ENCODE results near the gene FLNC.

FLNC gene

GRCh38 chr7:128879939-128880746, 49.9 kb downstream of the FLNC start:
- DNase-seq: no peak

- no peak for DNase-seq
Observed at GRCh38 chr7:128880791-128881457, 50.7 kb downstream of the FLNC start.

GRCh38 chr7:128881458-128882125, 51.4 kb downstream of the FLNC start:
- DNase-seq: no peak

GRCh38 chr7:128882134-128882533, 51.9 kb downstream of the FLNC start:
- no peak for DNase-seq

DNA sequence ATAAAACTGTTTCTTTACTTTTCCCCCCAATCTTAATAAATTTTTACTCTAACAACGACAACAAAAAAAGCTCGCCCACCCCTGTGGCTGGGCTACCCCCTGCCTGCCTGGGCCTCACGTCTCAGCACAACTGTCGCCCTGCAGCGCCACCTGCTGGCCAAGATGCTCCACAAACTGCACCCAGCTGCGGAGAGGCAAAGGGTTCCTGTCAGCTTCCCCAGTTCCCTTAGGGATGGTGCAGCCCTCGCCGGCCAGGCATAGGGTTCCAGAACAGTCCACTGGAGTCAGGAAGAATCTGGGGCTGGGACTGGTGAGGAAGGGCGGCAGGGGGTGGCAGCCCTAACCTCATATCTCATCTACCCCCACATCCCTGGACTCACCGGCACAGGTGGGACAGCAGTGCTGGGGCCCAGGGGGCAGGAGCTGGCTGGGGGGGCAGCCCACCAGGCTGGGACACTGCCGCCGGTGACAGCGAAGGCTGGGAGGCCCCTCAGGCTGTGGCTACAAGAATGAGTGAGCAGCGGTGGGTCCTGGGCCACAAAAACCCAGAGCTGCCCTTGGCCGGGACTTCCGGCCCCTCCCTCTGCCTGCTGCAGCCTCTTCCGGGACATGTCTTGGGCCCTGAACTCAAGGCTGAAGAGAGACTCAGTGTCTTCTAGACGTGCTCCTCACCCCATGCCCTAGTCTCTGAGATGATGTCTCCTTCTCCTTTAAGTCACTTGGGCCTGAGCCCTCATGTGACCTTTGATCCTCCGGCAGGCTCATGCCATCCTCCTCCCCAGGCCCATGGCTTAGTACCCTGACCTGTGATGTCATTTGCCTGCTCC, 53.6 kb downstream of the FLNC start:
- peak; percentile 79 for DNase-seq

GRCh38 chr7:128884561-128885369, 54.6 kb downstream of the FLNC start:
- no peak for DNase-seq

DNA sequence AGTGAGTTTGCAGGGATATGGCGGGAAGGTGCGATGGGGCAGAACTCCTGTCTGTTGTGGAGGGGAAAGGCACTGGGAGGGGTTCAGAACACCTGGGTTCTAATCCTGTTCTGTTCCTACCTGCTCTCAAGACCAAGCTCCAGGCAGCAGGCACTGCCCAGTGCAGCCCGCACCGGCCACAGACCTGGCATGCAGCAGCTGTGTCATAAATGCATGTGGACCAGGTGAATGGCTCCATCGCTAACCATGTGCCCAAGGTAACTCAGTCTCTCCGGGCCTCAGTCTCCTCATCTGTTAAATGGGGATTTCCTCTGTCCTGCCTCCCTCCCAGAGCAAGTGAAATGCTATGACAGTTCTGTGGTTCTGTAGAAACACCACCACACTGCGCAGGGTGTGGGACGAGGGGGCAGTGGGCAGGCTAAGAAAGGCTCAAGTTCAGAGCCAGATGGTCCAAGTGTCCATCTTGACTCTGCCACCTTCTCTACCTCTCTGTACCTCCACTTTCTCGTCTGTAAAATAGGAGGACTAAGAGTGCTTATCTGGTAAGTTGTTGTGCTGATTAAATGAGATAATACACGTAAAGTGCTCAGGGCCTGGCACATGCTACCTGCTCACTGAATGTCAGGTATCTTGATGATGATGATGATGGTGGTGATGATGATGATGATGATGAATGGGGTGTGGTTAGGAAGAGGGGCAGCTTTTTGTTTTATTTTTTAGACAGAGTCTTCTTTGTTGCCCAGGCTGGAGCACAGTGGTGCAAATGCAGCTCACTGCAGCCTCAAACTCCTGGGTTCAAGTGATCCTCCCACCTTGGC, 55.4 kb downstream of the FLNC start:
- no peak for DNase-seq

DNA sequence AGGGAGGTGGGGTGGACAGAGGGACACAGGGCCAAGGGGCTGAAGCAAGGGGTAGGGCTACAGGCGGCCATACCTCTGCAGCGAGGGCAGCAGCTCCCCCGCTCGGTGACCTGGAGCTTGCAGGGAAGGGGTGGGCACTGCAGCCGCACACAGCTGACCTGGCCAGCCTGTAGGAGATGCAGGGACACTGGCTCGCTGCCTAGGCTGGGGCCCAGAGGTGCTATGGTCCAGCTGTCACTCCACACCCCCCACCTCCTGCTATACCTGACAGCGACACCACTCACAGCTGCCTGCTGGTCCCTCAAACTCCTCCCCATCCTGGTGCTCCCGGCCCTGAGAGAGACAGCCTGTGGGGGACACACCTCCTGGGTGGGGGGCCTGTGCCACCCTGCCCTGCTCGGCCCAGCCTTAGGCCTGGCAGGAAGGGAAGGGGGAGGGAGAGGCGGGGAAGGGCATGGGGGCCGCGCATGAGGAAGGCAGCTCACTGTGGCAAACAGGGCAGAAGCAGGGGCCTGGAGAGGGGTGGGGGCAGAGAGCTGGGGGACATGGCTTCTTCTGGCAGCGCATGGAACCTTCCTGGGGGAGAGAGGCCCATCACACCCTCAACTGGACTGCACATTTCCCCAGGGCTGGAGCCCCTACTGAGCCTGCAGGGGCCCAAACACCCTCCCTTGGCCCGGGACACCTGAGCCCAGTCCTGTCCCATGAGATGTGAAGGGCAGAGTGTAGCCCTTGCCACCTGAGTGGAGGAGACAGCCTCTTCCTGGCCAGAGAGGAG, 56.4 kb downstream of the FLNC start:
- no peak for DNase-seq

- DNase-seq: no peak
Observed at GRCh38 chr7:128887169-128888038, 57.2 kb downstream of the FLNC start.

- DNase-seq: no peak
Observed at GRCh38 chr7:128888039-128888755, 58.0 kb downstream of the FLNC start.

DNA sequence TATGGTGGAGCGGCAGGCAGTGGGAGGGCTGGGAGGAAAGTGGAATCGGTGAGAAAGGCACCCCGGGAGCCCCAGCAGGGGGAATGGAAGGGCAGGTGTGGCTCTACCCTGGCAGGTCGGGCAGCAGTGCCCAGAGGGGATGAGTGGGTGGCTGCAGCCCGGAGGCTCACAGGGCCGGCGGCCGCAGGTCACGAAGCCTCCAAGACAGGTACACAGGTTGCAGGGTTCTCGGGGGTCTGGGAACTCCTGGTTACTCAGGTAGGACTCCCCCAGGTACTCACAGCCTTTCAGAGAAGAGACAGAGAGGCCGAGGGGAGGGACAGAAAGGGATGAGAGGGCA, 58.5 kb downstream of the FLNC start:
- DNase-seq: no peak

GRCh38 chr7:128889121-128889520, 58.9 kb downstream of the FLNC start:
- no peak for DNase-seq

DNA sequence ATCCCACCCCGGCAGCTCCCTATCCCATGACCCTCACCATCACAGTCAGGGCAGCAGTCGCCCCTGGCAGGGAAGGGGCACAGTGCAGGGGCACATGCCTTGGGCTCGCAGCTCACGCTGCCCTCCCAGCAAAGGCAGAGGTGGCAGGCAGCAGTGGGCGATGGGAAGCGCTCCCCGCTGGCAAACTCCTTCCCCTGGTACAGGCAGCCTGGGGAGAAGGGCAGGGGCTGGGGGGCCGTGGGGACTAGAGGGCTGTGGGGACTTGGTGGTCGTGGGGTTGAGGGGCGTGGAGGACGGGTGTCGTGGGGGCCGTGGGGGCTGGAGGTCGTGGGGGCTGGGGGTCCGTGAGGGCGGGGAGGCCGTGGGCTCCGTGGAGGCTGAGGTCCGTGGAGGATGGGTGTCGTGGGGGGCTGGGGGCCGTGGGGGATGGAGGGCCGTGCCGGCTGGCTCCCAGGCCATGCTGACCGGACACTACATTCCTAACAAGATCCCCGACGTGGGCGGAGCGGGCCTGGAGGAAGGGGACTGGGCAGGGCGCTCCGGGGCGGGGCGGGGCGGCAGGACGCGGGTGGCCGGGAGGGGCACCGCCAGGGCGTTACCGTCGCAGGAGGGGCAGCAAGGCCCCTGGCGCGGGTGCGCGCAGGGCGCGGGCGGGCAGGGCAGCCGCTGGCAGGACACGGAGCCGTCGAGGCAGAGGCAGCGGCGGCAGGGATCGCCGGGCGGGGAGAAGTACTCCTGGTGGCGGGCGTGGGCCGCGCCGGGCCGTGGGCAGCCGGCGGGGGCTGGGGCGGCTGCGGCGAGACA, 60.3 kb downstream of the FLNC start:
- DNase-seq: no peak

- DNase-seq: no peak
Observed at GRCh38 chr7:128891110-128891941, 61.1 kb downstream of the FLNC start.

DNA sequence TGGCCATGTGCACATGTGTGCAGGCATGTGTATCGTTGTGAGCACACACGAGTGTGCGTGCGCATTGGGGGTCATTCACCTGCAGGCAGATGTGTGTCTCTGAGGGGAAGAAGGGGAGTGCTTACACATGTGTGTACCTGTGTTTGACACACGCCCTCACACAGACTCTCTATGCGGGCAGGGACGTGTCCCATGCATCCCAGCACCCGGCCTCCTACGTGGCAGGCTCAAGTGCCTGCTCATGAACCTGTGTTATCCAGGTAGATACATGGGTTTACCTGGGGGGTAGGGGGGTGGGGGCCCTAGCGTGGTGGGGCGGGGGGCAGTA, 61.7 kb downstream of the FLNC start:
- no peak for DNase-seq

- no peak for DNase-seq
Observed at GRCh38 chr7:128892521-128893250, 62.5 kb downstream of the FLNC start.
